CD4-positive, CD25-positive, alpha-beta regulatory T cell (primary cell): ENCODE results near the gene ZNF483. TPM values are rescaled to one million over a fixed set of nuclear protein-coding genes. Genes with fewer than 3 reads are reported as not detected.

Experiments
- ATAC-seq, 2 donors: fragments of 150-1000 bp; cut with Tn5 transposase; one replicate each; pipeline ENCODE4 v1.10.0; 2021; ENCODE audit warnings: low read depth in 2 of 2, moderate number of reproducible peaks in 2 of 2, moderate library complexity in 1 of 2
- DNase-seq, 3 donors: peaks; one replicate each; pipeline versions ENCODE4 v3.0.0 to v3.0.0-alpha.2; 2012 to 2022; ENCODE audit warnings: mixed read lengths in 1 of 3
- H3K27ac ChIP-seq: one replicate; pipeline ENCODE4 v1.7.0; 2013; ENCODE audit warnings: mild to moderate bottlenecking, low read length; ENCODE audit not compliant: insufficient read depth, poor library complexity, severe bottlenecking
- H3K27me3 ChIP-seq: one replicate; pipeline ENCODE4 v1.7.0; 2013; ENCODE audit warnings: low read length; ENCODE audit not compliant: control insufficient read depth, insufficient read depth
- H3K36me3 ChIP-seq: one replicate; pipeline ENCODE4 v1.7.0; 2013; ENCODE audit warnings: mild to moderate bottlenecking, low read length, moderate library complexity; ENCODE audit not compliant: control insufficient read depth, insufficient read depth
- H3K4me1 ChIP-seq: 2 replicates; pipeline ENCODE4 v1.7.0; 2013; ENCODE audit warnings: mild to moderate bottlenecking, low read length; ENCODE audit not compliant: insufficient read depth, control insufficient read depth, poor library complexity, severe bottlenecking
- H3K4me3 ChIP-seq: one replicate; pipeline ENCODE4 v1.7.0; 2013; ENCODE audit warnings: low read depth, mild to moderate bottlenecking, low read length, moderate library complexity
- H3K9me3 ChIP-seq, 2 experiments: 1 replicate in 1 of 2; 2 replicates in 1 of 2; pipeline ENCODE4 v1.7.0; 2013; ENCODE audit warnings: low read length in 2 of 2, mild to moderate bottlenecking in 1 of 2, moderate library complexity in 1 of 2; ENCODE audit not compliant: control insufficient read depth in 2 of 2
- H3K27ac Mint-ChIP-seq, 3 donors: one replicate each; pipeline ENCODE4 v1.8.0; 2020 to 2022; ENCODE audit warnings: mild to moderate bottlenecking in 3 of 3, mixed read lengths in 3 of 3, moderate library complexity in 2 of 3
- H3K27me3 Mint-ChIP-seq: one replicate; pipeline ENCODE4 v1.8.0; 2022; ENCODE audit warnings: mild to moderate bottlenecking, mixed read lengths
- H3K36me3 Mint-ChIP-seq: one replicate; pipeline ENCODE4 v1.8.0; 2020; ENCODE audit warnings: mixed read lengths
- H3K4me1 Mint-ChIP-seq, 4 donors: one replicate each; pipeline ENCODE4 v1.8.0; 2020 to 2022; ENCODE audit warnings: mixed read lengths in 4 of 4, mild to moderate bottlenecking in 1 of 4
- H3K4me3 Mint-ChIP-seq, 4 donors: one replicate each; pipeline ENCODE4 v1.8.0; 2020 to 2022; ENCODE audit warnings: mild to moderate bottlenecking in 4 of 4, mixed read lengths in 4 of 4, moderate library complexity in 3 of 4
- H3K9me3 Mint-ChIP-seq, 7 donors: one replicate each; pipeline ENCODE4 v1.8.0; 2020 to 2022; ENCODE audit warnings: mixed read lengths in 7 of 7, mild to moderate bottlenecking in 3 of 7, moderate library complexity in 2 of 7
- polyA plus RNA-seq, 4 donors: library from polyadenylated mRNA; unstranded; fragments of 300-500 nt; fragmentation: Illumina TruSeq; gene quantifications; one replicate each; pipeline ENCODE4 v1.2.3, GENCODE V29; 2021
- total RNA-seq: library from RNA; stranded (reverse); gene quantifications from one replicate; pipeline ENCODE4 v1.2.3, GENCODE V29; 2022

ZNF483 gene
- total and polyA plus RNA-seq, 5 donors from 2014 or later = 5.5 to 22.1 (median 9.8) TPM

DNA sequence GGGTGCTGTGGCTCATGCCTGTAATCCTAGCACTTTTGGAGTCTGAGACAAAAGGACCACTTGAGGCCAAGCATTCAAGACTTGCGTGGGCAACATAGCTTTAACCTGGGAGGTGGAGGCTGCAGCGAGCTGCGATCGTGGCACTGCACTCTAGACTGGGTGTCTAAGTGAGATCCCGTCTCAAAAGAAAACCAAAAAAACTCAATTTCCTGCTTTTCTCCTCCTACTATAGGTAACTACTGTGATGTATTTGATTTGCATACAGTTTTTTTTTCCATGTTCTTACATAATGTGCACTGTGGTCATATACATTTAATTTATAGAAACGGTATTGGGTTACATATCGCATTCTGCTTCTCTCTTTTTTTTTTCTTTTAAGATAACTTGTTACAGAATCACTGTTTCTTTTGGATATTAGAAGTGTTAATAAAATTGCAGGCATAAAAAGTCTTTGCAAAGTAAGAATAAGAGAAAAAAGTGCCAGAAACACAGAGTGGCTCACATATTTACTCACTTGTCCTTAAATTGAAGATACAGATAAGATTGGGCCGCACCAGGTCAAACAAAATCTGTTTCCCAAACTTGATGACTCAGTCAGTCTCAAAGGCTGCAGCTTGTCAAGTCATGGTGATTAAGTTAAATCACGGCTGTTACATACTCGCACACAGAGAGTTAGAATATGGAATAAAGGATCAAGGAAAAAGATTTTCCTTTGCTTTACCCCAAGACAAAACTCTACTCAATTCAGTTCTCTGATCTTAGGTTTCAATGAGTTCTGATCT lies 76.4 kb downstream of the ZNF483 start:
- no peak for DNase-seq
- Mint-ChIP-seq H3K36me3 (no peaks in the 10 kb centered on the region), H3K9me3 (no peaks in the 10 kb centered on the region), H3K27me3 (peaks cover 67% of the 10 kb centered on the region), H3K4me3 (peak overlapping the region in 2 of 4 donors; percentile 80 to 85), H3K27ac (no peak overlapping the region), H3K4me1 (peaks cover 3 to 31% (median 16%) of the 10 kb centered on the region in 4 donors)
- no peak overlapping the region for H3K4me3 ChIP-seq
- peaks cover 8% of the 10 kb centered on the region for H3K27me3 ChIP-seq
- no peaks in the 10 kb centered on the region for H3K36me3 ChIP-seq
- ATAC-seq = no peak
- H3K27ac ChIP-seq = no peak overlapping the region
- H3K9me3 ChIP-seq = no peaks in the 10 kb centered on the region
- peaks cover 18% of the 10 kb centered on the region for H3K4me1 ChIP-seq

DNA sequence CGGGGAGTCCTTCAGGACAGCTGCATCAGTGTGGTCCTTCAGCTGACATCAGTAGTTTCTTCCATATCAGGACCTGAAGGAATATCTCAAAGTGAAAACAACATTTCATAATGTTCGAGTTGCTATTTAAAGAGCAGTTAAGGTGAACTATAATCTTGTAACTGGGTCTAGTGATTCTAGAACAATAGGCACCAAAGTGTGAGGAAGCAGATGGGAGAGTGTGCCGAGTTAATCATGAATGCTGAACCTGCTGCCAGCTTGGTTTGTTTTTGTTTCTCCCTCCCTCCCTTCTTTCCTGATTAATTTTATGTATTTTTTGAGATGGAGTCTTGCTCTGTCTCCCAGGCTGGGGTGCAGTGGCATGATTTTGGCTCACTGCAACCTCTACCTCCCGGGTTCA lies 78.1 kb downstream of the ZNF483 start:
- Mint-ChIP-seq H3K27ac (no peak overlapping the region), H3K4me3 (no peak overlapping the region), H3K4me1 (peaks cover under 1 to 24% (median 10%) of the 10 kb centered on the region in 4 donors), H3K9me3 (no peaks in the 10 kb centered on the region), H3K36me3 (no peaks in the 10 kb centered on the region), H3K27me3 (peaks cover 57% of the 10 kb centered on the region)
- H3K4me1 ChIP-seq = peaks cover 15% of the 10 kb centered on the region
- H3K4me3 ChIP-seq = no peak overlapping the region
- H3K27ac ChIP-seq = no peak overlapping the region
- ATAC-seq (no peak), DNase-seq (no peak)
- H3K36me3 ChIP-seq = no peaks in the 10 kb centered on the region
- peaks cover 8% of the 10 kb centered on the region for H3K27me3 ChIP-seq
- H3K9me3 ChIP-seq = no peaks in the 10 kb centered on the region

DNA sequence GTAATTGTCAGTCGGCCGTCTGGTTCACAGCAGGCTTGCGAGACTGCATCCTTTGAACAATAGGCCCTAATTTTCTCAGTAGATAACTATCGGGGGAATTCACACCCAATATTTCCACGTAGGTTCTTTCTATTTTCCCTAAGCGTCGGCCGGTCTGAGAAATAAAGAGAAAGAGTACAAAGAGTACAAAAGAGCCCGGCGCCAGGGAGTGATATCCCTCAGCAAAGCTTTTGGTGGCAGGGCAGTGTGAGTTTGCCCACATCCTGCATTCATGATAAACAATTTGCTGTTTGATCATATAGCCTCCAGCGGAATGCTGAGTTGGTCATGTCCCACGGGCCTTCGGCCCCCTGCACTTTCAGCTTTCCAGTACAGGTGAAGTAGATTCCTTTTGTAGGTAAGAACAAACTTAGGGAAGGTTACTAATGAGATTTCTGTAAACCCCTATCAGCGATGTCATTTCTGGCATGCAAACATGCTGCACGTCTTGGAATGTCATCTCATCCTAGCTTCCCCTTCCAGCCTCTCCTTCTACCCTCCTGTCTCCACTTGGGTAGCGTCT lies 79.2 kb downstream of the ZNF483 start:
- H3K27me3 Mint-ChIP-seq = peaks cover 46% of the 10 kb centered on the region
- no peaks in the 10 kb centered on the region for H3K9me3 Mint-ChIP-seq
- no peaks in the 10 kb centered on the region for H3K36me3 ChIP-seq
- peaks cover 4% of the 10 kb centered on the region for H3K4me1 ChIP-seq
- no peaks in the 10 kb centered on the region for H3K36me3 Mint-ChIP-seq
- H3K4me3 Mint-ChIP-seq = no peak overlapping the region
- no peak overlapping the region for H3K27ac Mint-ChIP-seq
- no peaks in the 10 kb centered on the region for H3K9me3 ChIP-seq
- peaks cover 8% of the 10 kb centered on the region for H3K27me3 ChIP-seq
- DNase-seq = no peak
- no peak for ATAC-seq
- H3K27ac ChIP-seq = no peak overlapping the region
- peaks cover 0 to 15% (median 4%) of the 10 kb centered on the region in 4 donors for H3K4me1 Mint-ChIP-seq
- H3K4me3 ChIP-seq = no peak overlapping the region

DNA sequence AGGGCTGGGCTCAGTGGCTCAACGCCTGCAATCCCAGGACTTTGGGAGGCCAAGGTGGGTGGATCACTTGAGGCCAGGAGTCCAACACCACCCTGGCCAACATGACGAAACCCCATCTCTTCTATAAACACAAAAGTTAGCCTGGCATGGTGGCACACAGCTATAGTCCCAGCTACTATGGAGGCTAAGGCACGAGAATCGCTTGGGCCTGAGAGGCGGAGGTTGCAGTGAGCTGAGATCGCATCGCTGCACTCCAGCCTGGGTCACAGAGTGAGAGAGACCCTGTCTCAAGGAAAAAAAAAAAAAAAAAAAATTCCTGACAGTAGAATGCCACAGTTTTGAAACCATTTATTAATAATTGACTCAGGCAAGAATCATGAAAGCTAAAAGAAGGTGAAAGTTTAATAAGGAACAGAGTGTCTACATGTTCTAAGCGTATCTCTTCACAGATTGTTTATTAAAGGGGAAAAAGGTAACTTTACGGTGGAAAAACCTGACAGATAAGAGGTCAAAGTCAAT lies 80.1 kb downstream of the ZNF483 start:
- Histone ChIP-seq H3K4me1 (no peaks in the 10 kb centered on the region), H3K27ac (no peak overlapping the region), H3K27me3 (peaks cover 7% of the 10 kb centered on the region), H3K9me3 (no peaks in the 10 kb centered on the region), H3K36me3 (no peaks in the 10 kb centered on the region), H3K4me3 (no peak overlapping the region)
- Mint-ChIP-seq H3K9me3 (no peaks in the 10 kb centered on the region), H3K4me3 (no peak overlapping the region), H3K27me3 (peaks cover 37% of the 10 kb centered on the region), H3K27ac (no peak overlapping the region), H3K4me1 (peaks cover 0 to 6% (median 0%) of the 10 kb centered on the region in 4 donors), H3K36me3 (no peaks in the 10 kb centered on the region)
- ATAC-seq (no peak), DNase-seq (no peak)

DNA sequence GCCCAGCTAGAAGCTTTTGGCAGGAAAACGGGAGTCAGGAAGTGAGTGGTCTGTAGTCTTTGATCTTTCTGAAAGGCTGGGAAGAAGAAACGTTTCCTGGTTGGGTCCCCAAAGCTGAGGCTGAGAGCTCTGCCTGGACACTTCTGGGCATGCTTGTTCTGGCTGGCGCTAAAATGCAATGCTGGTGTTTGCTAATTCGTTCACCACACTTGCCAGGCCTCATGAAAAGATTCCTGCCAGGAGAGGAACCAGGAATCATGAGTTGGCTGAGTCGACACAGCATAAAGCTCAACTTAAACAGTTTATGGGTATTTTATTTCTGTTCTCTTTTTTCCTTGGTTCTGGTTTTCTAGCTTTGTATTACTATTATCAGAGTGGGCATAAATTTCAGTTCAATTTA lies 85.2 kb downstream of the ZNF483 start:
- Mint-ChIP-seq H3K27me3 (peaks cover 26% of the 10 kb centered on the region), H3K9me3 (peaks cover 0 to 2% (median 0%) of the 10 kb centered on the region in 7 donors), H3K27ac (no peak overlapping the region), H3K4me1 (no peaks in the 10 kb centered on the region), H3K36me3 (no peaks in the 10 kb centered on the region), H3K4me3 (no peak overlapping the region)
- no peaks in the 10 kb centered on the region for H3K27me3 ChIP-seq
- no peaks in the 10 kb centered on the region for H3K9me3 ChIP-seq
- no peaks in the 10 kb centered on the region for H3K36me3 ChIP-seq
- ATAC-seq (no peak), DNase-seq (no peak)
- no peak overlapping the region for H3K4me3 ChIP-seq
- H3K27ac ChIP-seq = no peak overlapping the region
- H3K4me1 ChIP-seq = no peaks in the 10 kb centered on the region

DNA sequence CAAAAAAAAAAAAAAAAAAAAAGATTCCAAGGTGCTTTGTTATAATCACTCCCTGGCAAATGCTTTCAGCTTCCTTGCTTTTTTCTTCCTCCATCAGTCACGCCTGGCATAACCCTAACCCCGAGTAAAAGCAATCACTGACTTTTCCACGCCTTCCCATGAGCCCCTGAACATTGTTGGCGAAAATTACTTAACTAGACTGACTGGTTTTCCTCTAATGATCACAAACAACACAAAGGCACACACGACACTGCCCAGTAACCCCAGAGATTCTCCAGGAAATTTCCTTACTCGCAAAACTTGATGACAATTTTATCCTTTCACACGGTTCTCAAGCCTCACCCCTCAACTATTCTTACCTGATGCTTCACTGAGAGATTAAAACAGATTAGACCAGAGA lies 85.9 kb downstream of the ZNF483 start:
- Histone ChIP-seq H3K9me3 (no peaks in the 10 kb centered on the region), H3K36me3 (no peaks in the 10 kb centered on the region), H3K27ac (no peak overlapping the region), H3K27me3 (no peaks in the 10 kb centered on the region), H3K4me1 (no peaks in the 10 kb centered on the region), H3K4me3 (no peak overlapping the region)
- Mint-ChIP-seq H3K27me3 (peaks cover 21% of the 10 kb centered on the region), H3K27ac (no peak overlapping the region), H3K4me1 (no peaks in the 10 kb centered on the region), H3K4me3 (no peak overlapping the region), H3K36me3 (no peaks in the 10 kb centered on the region), H3K9me3 (peaks cover 0 to 2% (median 0%) of the 10 kb centered on the region in 7 donors)
- DNase-seq (no peak), ATAC-seq (no peak)

DNA sequence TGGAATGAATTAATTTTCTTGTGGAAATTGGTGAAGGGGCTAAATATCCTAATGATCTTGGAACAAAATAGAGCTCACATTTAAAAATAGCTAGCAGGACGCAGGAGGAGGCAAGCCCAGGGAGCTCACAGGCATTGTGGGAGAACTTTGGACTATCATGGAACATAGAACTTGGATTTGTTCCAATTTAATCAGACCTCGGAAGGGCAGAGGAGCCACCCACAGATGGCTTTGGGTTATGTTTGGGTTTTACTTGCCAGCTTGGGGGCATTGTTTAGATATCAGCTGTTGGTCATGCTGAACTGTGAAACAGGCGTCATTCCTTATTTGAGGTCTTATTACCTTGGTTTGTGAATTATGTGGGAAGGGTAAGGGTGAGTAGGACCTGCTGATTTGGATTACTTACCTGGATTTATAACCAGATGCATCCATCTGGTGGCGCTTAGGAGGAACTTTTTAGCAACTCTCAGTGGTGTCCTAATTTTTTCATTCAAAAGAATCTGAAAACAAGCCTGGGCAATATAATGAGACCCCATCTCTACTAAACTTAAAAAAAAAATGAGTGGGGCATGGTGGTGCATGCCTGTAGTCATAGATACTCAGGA lies 88.6 kb downstream of the ZNF483 start:
- no peak overlapping the region for H3K4me3 ChIP-seq
- no peak overlapping the region for H3K27ac Mint-ChIP-seq
- peaks cover 0 to 2% (median 0%) of the 10 kb centered on the region in 7 donors for H3K9me3 Mint-ChIP-seq
- ATAC-seq (no peak), DNase-seq (no peak)
- no peaks in the 10 kb centered on the region for H3K4me1 Mint-ChIP-seq
- no peaks in the 10 kb centered on the region for H3K36me3 ChIP-seq
- H3K4me1 ChIP-seq = no peaks in the 10 kb centered on the region
- no peak overlapping the region for H3K27ac ChIP-seq
- no peak overlapping the region for H3K4me3 Mint-ChIP-seq
- no peaks in the 10 kb centered on the region for H3K27me3 ChIP-seq
- H3K9me3 ChIP-seq = no peaks in the 10 kb centered on the region
- H3K27me3 Mint-ChIP-seq = peaks cover 21% of the 10 kb centered on the region
- no peaks in the 10 kb centered on the region for H3K36me3 Mint-ChIP-seq
